ENCODE results near the gene CEACAM3. TPM values are rescaled to one million over a fixed set of nuclear protein-coding genes. Genes with fewer than 3 reads are reported as not detected.

Gene CEACAM3
- total and polyA plus RNA-seq, 7 donors, result 2.3 TPM; not detected in 6

DNA sequence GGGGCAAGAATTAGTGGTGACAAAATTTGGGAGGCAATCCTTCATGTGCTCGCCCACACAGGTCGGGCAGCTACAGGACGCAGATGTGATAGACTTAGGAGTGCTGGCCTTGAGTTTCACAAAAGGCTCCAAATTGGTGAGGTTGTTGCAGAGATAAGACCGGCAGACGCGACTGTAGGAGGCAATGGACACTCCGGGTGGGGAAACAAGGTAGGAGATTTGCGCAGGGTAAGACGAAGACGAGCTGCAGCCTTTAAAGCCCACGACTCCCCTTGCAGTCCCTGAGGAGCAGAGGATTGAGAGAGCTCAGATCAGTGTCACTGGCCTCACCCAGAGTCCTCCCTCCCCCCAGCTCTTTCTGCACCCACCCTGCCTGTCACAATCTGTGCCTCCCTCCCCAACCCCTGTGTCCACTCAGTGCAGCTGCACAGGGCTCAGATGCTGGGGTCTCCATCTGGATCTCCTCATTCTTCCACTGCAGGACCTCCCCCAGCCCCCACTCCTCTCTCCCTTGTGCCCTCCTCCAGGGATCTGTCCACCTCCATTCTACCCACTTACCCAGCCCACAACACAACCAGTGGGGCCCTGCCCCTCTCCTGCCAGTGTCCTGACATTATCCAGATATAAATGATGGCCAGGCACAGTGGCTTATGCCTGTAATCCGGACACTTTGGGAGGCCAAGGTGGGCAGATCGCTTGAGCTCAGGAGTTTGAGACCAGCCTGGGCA, 41.8 kb downstream of the CEACAM3 start:
- Histone ChIP-seq H3K27ac (no peak overlapping the region), H3K4me3 (no peak overlapping the region), H3K9me3 (no peaks in the 10 kb centered on the region), H3K27me3 (peaks cover 0 to 58% (median 12%) of the 10 kb centered on the region in 3 donors), H3K4me1 (no peaks in the 10 kb centered on the region), H3K36me3 (no peaks in the 10 kb centered on the region)
- intact Hi-C loops (cut with DNase I), result no loop called here
- 65 to 69% methylated on average over 13 of the region's 13 CpGs for WGBS, 2 donors
- DNase-seq, result no peak
- TF ChIP-seq POLR2AphosphoS5 (IDR thresholded peaks at IDR 0.05), result no peak
- no peak for TF ChIP-seq CTCF (IDR thresholded peaks at IDR 0.05)
- no peak for TF ChIP-seq EP300 (IDR thresholded peaks at IDR 0.05)
- TF ChIP-seq POLR2A (IDR thresholded peaks at IDR 0.05), result no peak

- H3K36me3 ChIP-seq, result no peaks in the 10 kb centered on the region
- no peak for TF ChIP-seq POLR2A (IDR thresholded peaks at IDR 0.05)
- no peak for TF ChIP-seq EP300 (IDR thresholded peaks at IDR 0.05)
- peaks cover 0 to 58% (median 12%) of the 10 kb centered on the region in 3 donors for H3K27me3 ChIP-seq
- no peak overlapping the region for H3K27ac ChIP-seq
- 62 to 71% methylated on average over 2 of the region's 2 CpGs for WGBS, 2 donors
- H3K4me3 ChIP-seq, result no peak overlapping the region
- DNase-seq, result no peak
- H3K9me3 ChIP-seq, result no peaks in the 10 kb centered on the region
- intact Hi-C loops (cut with DNase I), result no loop called here
- no peaks in the 10 kb centered on the region for H3K4me1 ChIP-seq
Measured at GRCh38 chr19:41839211-41839610, 42.8 kb downstream of the CEACAM3 start.

DNA sequence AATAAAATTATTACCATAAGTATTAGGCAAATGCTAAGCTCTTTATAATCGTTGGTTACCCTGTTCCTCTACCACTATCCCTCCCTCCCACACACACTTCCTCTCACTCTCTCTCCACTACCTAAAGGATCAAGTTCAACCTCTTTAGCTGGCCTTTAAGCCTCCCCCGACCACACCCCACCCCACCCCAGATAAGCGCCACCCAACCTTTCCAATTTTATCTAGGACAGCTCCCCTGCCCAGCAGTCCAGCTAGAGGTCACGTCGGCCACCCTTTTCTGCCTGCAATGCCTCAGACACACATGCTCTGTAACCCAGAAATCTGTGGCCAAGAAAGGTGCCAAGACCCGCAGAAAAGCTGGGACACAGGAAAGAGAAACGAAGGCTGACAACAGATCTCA, 47.0 kb downstream of the CEACAM3 start:
- Histone ChIP-seq H3K36me3 (no peaks in the 10 kb centered on the region), H3K9me3 (peaks cover 0 to 5% (median 0%) of the 10 kb centered on the region in 4 donors), H3K27me3 (peaks cover 0 to 30% (median 0%) of the 10 kb centered on the region in 3 donors), H3K4me3 (no peak overlapping the region), H3K4me1 (no peaks in the 10 kb centered on the region), H3K27ac (no peak overlapping the region)
- WGBS, 2 donors, result 18 to 62% methylated on average over 7 of the region's 7 CpGs
- intact Hi-C loops (cut with DNase I), result no loop called here
- DNase-seq, result no peak
- TF ChIP-seq CTCF (IDR thresholded peaks at IDR 0.05), result no peak

GRCh38 chr19:41844601-41845000, 48.2 kb downstream of the CEACAM3 start, which contains the start of gene LYPD4:
TSS of gene LYPD4 (minus strand) at chr19:41844683. CDS start at chr19:41839285, 5,398 bp downstream.
- H3K27ac ChIP-seq, result no peak within 1 kb of the TSS
- no peak within 1 kb of the TSS for H3K4me3 ChIP-seq
- peaks cover 0 to 5% (median 0%) of the 10 kb centered on the region in 4 donors for H3K9me3 ChIP-seq
- intact Hi-C loops (cut with DNase I), result no loop called here
- no peaks in the 10 kb centered on the region for H3K4me1 ChIP-seq
- no peaks in the 10 kb centered on the region for H3K36me3 ChIP-seq
- DNase-seq, result no peak
- peaks cover 0 to 20% (median 0%) of the 10 kb centered on the region in 3 donors for H3K27me3 ChIP-seq
- TF ChIP-seq POLR2A (IDR thresholded peaks at IDR 0.05) (no peak), CTCF (IDR thresholded peaks at IDR 0.05) (no peak), EP300 (IDR thresholded peaks at IDR 0.05) (no peak), POLR2AphosphoS5 (IDR thresholded peaks at IDR 0.05) (no peak)
- WGBS, 2 donors, result 80 to 81% methylated on average over 30 of the region's 30 CpGs

DNA sequence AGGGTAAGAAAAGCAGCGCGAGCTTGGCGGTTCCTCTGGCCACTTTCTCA, 48.4 kb downstream of the CEACAM3 start, which contains the start of gene DMRTC2:
TSS of gene DMRTC2 (plus strand) at position 42 of the 50 bp plus-strand sequence. CDS start 2,387 bp downstream, outside the sequence.
- DNase-seq, result no peak
- TF ChIP-seq POLR2AphosphoS5 (IDR thresholded peaks at IDR 0.05) (no peak), EP300 (IDR thresholded peaks at IDR 0.05) (no peak), CTCF (IDR thresholded peaks at IDR 0.05) (no peak), POLR2A (IDR thresholded peaks at IDR 0.05) (no peak)
- Histone ChIP-seq H3K4me3 (no peak within 1 kb of the TSS), H3K9me3 (peaks cover 0 to 5% (median 0%) of the 10 kb centered on the region in 4 donors), H3K36me3 (no peaks in the 10 kb centered on the region), H3K27ac (no peak within 1 kb of the TSS), H3K4me1 (no peaks in the 10 kb centered on the region), H3K27me3 (peaks cover 0 to 20% (median 0%) of the 10 kb centered on the region in 3 donors)
- intact Hi-C loops (cut with DNase I), result no loop called here
- WGBS, 2 donors, result 96 to 98% methylated on average over 3 of the region's 3 CpGs
